Measurements from ENCODE around the gene TMC1.
"Not testable (repeated sequence)": the region's sequence is repeated elsewhere in the genome, so short reads cannot be mapped to it uniquely, and the experiment has no call there.

DNA sequence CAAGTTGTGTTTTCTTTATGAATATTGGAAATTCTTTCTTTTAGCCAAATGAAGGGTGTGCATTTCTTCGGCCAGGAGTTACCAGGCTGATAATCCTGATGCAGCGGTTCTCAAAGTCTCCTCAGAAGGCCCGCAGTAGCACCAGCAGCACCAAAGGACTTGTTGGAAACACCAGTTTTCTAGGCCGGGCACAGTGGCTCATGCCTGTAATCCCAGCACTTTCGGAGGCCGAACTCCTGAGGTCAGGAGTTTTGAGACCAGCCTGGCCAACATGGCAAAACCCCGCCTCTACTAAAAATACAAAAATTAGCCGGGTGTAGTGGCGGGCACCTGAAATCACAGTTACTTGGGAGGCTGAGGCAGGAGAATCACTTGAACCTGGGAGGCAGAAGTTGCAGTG is 397 bp upstream of the TMC1 start:
- not testable (repeated sequence) for TF ChIP-seq CTCF, EP300, POLR2A (IDR thresholded peaks at IDR 0.05)

Measured in tibial nerve (tissue), 4 donors.